SK-N-MC (cell line): Measurements from ENCODE around the gene STK4.

Source experiments
- DNase-seq: peaks from one replicate; pipeline ENCODE4 v3.0.0-alpha.2; 2011; ENCODE audit warnings: low read depth, low spot score
- H3K27ac ChIP-seq: fragments of 200-600 bp; sonication (generic); 2 replicates; pipeline ENCODE4 v1.5.1; 2016; ENCODE audit warnings: mixed run types
- H3K36me3 ChIP-seq: fragments of 200-600 bp; sonication (generic); 2 replicates; pipeline ENCODE4 v1.6.1; 2017; ENCODE audit warnings: antibody characterized with exemption, low read length, mixed read lengths; ENCODE audit not compliant: insufficient read depth
- H3K4me3 ChIP-seq: fragments of 200-600 bp; sonication (generic); 2 replicates; pipeline ENCODE4 v1.5.1; 2016
- H3K9ac ChIP-seq: fragments of 200-600 bp; sonication (generic); 2 replicates; pipeline ENCODE4 v1.8.0; 2017; ENCODE audit warnings: mixed run types, mixed read lengths; ENCODE audit not compliant: insufficient read length
- H3K9me3 ChIP-seq: fragments of 200-600 bp; sonication (generic); 2 replicates; pipeline ENCODE4 v1.6.1; 2017; ENCODE audit warnings: low read depth, mild to moderate bottlenecking, antibody characterized with exemption, low read length, moderate library complexity, mixed read lengths
- EZH2 ChIP-seq: fragments of 200-600 bp; sonication (generic); IDR thresholded peaks from one replicate; pipeline ENCODE4 v1.6.1; 2017; ENCODE audit warnings: antibody characterized with exemption
- FOXP2 ChIP-seq: optimal IDR thresholded peaks from 2 replicates; pipeline ENCODE3; 2011; ENCODE audit warnings: mild to moderate bottlenecking, moderate library complexity; ENCODE audit not compliant: insufficient read depth; ENCODE audit errors: extremely low read length, control extremely low read depth
- POLR2AphosphoS5 ChIP-seq: IDR thresholded peaks from 2 replicates; pipeline ENCODE4 v1.6.1; 2012; ENCODE audit warnings: mild to moderate bottlenecking, low read depth, low read length, borderline replicate concordance

The STK4 gene

DNA sequence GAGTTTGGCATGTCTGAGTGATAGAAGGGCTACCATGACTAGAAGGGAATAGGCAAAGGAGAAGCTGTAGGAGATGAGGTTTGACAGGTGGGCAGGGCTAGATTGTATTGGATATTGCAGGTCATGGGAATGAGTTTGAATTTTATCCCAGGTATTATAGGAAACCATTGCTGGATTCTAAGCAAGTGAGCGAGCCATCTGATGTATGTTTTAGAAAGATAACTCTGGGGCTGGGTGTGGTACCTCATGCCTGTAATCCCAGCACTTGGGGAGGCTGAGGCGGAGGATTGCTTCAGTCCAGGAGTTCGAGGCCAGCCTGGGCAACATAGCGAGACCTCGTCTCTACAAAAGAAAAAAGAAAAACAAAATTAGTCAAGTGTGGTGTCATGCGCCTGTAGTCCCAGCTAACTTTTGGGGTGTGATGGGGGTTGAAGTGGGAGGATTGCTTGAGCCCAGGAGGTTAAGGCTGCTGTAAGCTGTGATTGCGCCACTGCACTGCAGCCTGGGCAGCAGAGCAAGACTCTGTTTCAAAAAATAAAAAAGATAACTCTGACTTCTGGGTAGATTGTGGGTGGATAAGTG, 16.9 kb downstream of the STK4 start:
- no peak overlapping the region for H3K4me3 ChIP-seq
- DNase-seq: no peak
- no peak overlapping the region for H3K9ac ChIP-seq
- TF ChIP-seq FOXP2: no peak
- TF ChIP-seq EZH2: no peak
- TF ChIP-seq POLR2AphosphoS5: no peak
- H3K9me3 ChIP-seq: no peaks in the 10 kb centered on the region
- peaks cover 38% of the 10 kb centered on the region for H3K36me3 ChIP-seq
- H3K27ac ChIP-seq: no peak overlapping the region

- peaks cover 17% of the 10 kb centered on the region for H3K36me3 ChIP-seq
- TF ChIP-seq EZH2 (no peak), FOXP2 (no peak), POLR2AphosphoS5 (no peak)
Observed at GRCh38 chr20:44988631-44989171, 22.4 kb downstream of the STK4 start.

DNA sequence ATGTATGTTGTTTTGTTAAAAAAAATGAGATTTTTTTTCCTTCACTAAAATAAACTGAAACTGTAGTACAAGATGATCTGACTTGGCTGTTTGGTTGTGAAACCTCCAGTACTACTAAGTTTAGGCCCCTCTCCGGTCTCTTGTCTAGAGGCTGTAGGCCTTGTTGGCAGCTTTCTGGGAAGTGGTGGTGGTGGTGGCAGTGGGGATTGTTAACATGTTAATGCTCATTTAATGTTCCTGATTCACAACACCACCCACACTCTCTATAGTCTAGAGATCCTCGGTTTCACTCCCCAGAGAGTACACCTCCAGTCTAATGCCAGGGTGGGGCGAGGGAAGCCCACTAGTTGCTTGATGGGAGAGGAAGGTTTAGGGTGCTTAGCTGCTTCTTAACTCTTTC, 24.1 kb downstream of the STK4 start:
- DNase-seq: no peak
- TF ChIP-seq FOXP2 (no peak), POLR2AphosphoS5 (no peak), EZH2 (no peak)
- Histone ChIP-seq H3K27ac (no peak overlapping the region), H3K36me3 (peaks cover 22% of the 10 kb centered on the region), H3K9ac (no peak overlapping the region), H3K9me3 (no peaks in the 10 kb centered on the region), H3K4me3 (no peak overlapping the region)

More at GRCh38 chr20:44988631-44989171, 22.4 kb downstream of the STK4 start:
- no peak for DNase-seq
- Histone ChIP-seq H3K27ac (no peak overlapping the region), H3K4me3 (no peak overlapping the region), H3K9ac (no peak overlapping the region), H3K9me3 (no peaks in the 10 kb centered on the region)

DNA sequence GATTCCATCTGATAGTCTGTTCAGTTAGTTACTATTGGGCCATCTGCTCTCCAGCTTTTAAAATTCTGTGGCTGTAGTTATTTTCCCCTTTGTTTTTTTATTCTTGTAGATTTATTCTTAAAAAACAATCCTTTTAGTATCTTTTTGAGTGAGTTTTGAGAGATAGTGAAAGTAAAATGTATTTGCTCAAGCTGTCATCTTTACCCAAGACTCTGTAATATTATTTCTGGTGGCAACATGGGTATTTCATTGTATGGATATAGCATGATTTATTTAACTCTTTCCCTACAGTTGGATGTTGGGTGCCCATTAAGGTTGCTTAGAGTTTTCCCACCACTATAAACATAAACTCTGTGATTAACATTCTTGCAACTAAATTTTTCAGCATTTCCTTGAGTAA, 24.6 kb downstream of the STK4 start:
- peaks cover 27% of the 10 kb centered on the region for H3K36me3 ChIP-seq
- no peak for TF ChIP-seq FOXP2
- no peak for TF ChIP-seq POLR2AphosphoS5
- TF ChIP-seq EZH2: no peak

GRCh38 chr20:44993343-44993742, 27.0 kb downstream of the STK4 start:
- DNase-seq: no peak
- H3K27ac ChIP-seq: no peak overlapping the region

More for the DNA sequence above, 24.6 kb downstream of the STK4 start:
- H3K4me3 ChIP-seq: no peak overlapping the region
- no peak overlapping the region for H3K9ac ChIP-seq
- no peak overlapping the region for H3K27ac ChIP-seq
- H3K9me3 ChIP-seq: no peaks in the 10 kb centered on the region
- DNase-seq: no peak

GRCh38 chr20:44997171-44997570, 30.9 kb downstream of the STK4 start:
- Histone ChIP-seq H3K9ac (no peak overlapping the region), H3K36me3 (peaks cover 42% of the 10 kb centered on the region)

More at GRCh38 chr20:44993343-44993742, 27.0 kb downstream of the STK4 start:
- H3K9ac ChIP-seq: no peak overlapping the region
- H3K36me3 ChIP-seq: peaks cover 31% of the 10 kb centered on the region
- H3K9me3 ChIP-seq: no peaks in the 10 kb centered on the region
- TF ChIP-seq EZH2: no peak
- no peak for TF ChIP-seq FOXP2
- TF ChIP-seq POLR2AphosphoS5: no peak
- no peak overlapping the region for H3K4me3 ChIP-seq

GRCh38 chr20:44997668-44998067, 31.4 kb downstream of the STK4 start:
- TF ChIP-seq FOXP2 (no peak), POLR2AphosphoS5 (no peak), EZH2 (no peak)
- H3K9ac ChIP-seq: no peak overlapping the region
- H3K4me3 ChIP-seq: no peak overlapping the region
- peaks cover 42% of the 10 kb centered on the region for H3K36me3 ChIP-seq
- no peaks in the 10 kb centered on the region for H3K9me3 ChIP-seq
- no peak for DNase-seq
- H3K27ac ChIP-seq: no peak overlapping the region

More at GRCh38 chr20:44997171-44997570, 30.9 kb downstream of the STK4 start:
- H3K9me3 ChIP-seq: no peaks in the 10 kb centered on the region
- TF ChIP-seq POLR2AphosphoS5 (no peak), FOXP2 (no peak), EZH2 (no peak)
- H3K4me3 ChIP-seq: no peak overlapping the region
- no peak for DNase-seq
- H3K27ac ChIP-seq: no peak overlapping the region

- Histone ChIP-seq H3K27ac (no peak overlapping the region), H3K9ac (no peak overlapping the region), H3K36me3 (peaks cover 5% of the 10 kb centered on the region; the same call in 1 of the 2 replicates), H3K9me3 (no peaks in the 10 kb centered on the region), H3K4me3 (no peak overlapping the region)
- TF ChIP-seq EZH2: no peak
- no peak for TF ChIP-seq FOXP2
- no peak for TF ChIP-seq POLR2AphosphoS5
- DNase-seq: no peak
Observed at GRCh38 chr20:45008521-45009049, 42.3 kb downstream of the STK4 start.
